H1 (cell line): ENCODE results near the gene ACSL3. TPM values are rescaled to one million over a fixed set of nuclear protein-coding genes. Genes with fewer than 3 reads are reported as not detected.

Experiments used
- CTCF ChIA-PET: fragments of 300-600 bp; sonication (Branson Sonifier 250); formaldehyde crosslinking; loops from one replicate; lab custom pipeline; 2021; ENCODE audit not compliant: partially characterized antibody; lab: Charles Lee
- POLR2A ChIA-PET: fragments of 300-600 bp; sonication (Branson Sonifier 250); formaldehyde crosslinking; loops from one replicate; lab custom pipeline; 2021; ENCODE audit warnings: inconsistent platforms; ENCODE audit not compliant: partially characterized antibody; lab: Charles Lee
- DNase-seq, 2 experiments: peaks; one replicate each; pipeline versions ENCODE4 v3.0.0 to v3.0.0-alpha.2; 2010 to 2022; ENCODE audit warnings: low spot score in 2 of 2, low read depth in 1 of 2, mixed read lengths in 1 of 2
- FAIRE-seq: peaks from 2 replicates; lab custom pipeline; 2011; peaks lifted over from hg19 to GRCh38; lab: Jason Lieb, UNC
- H2AFZ ChIP-seq: 2 replicates; pipeline ENCODE4 v1.8.1; 2012; ENCODE audit warnings: low read length, inconsistent platforms
- H2AK5ac ChIP-seq: 2 replicates; pipeline ENCODE4 v1.6.1; 2013; ENCODE audit warnings: low read depth, low read length
- H2BK120ac ChIP-seq: replicated peaks from 2 replicates; pipeline ENCODE3; 2013; ENCODE audit warnings: low read depth, low read length, inconsistent platforms
- H2BK12ac ChIP-seq: 2 replicates; pipeline ENCODE4 v1.6.1; 2013; ENCODE audit warnings: low read depth, low read length
- H2BK15ac ChIP-seq: 2 replicates; pipeline ENCODE4 v1.6.1; 2013; ENCODE audit warnings: low read length
- H2BK20ac ChIP-seq: 2 replicates; pipeline ENCODE4 v1.6.1; 2013; ENCODE audit warnings: low read length
- H2BK5ac ChIP-seq: 2 replicates; pipeline ENCODE4 v1.6.1; 2013; ENCODE audit warnings: low read depth, low read length
- H3K14ac ChIP-seq: 2 replicates; pipeline ENCODE4 v1.6.1; 2013; ENCODE audit warnings: inconsistent platforms; ENCODE audit not compliant: insufficient read length
- H3K18ac ChIP-seq: 2 replicates; pipeline ENCODE4 v1.6.1; 2013; ENCODE audit warnings: low read length; ENCODE audit errors: extremely low read depth
- H3K23ac ChIP-seq: 2 replicates; pipeline ENCODE4 v1.6.1; 2013; ENCODE audit warnings: inconsistent platforms; ENCODE audit not compliant: insufficient read length
- H3K23me2 ChIP-seq: 2 replicates; pipeline ENCODE4 v1.6.1; 2013; ENCODE audit warnings: low read depth, low read length
- H3K27ac ChIP-seq: 2 replicates; pipeline ENCODE4 v1.6.1; 2011; ENCODE audit warnings: low read depth, low read length, inconsistent platforms
- H3K27me3 ChIP-seq, 4 experiments: replicated peaks in 1 of 4; 1 replicate in 1 of 4; 2 replicates in 3 of 4; pipeline versions ENCODE4 v1.6.1 to v1.8.1; 2011 to 2013; ENCODE audit warnings: low read length in 3 of 4, mild to moderate bottlenecking in 3 of 4, inconsistent platforms in 2 of 4, mixed read lengths in 2 of 4, moderate library complexity in 1 of 4; ENCODE audit not compliant: control insufficient read depth in 3 of 4, insufficient read depth in 3 of 4; ENCODE audit errors: extremely low read depth in 1 of 4
- H3K36me3 ChIP-seq, 4 experiments: 2 replicates each; pipeline versions ENCODE4 v1.6.1 to v1.8.1; 2011 to 2013; ENCODE audit warnings: mild to moderate bottlenecking in 4 of 4, low read length in 3 of 4, moderate library complexity in 2 of 4, control low read depth in 1 of 4, inconsistent platforms in 1 of 4; ENCODE audit not compliant: insufficient read depth in 4 of 4, control insufficient read depth in 2 of 4
- H3K4ac ChIP-seq: replicated peaks from 2 replicates; pipeline ENCODE3; 2013; ENCODE audit warnings: low read length, low read depth, mixed read lengths, inconsistent platforms; ENCODE audit not compliant: insufficient read length
- H3K4me1 ChIP-seq, 4 experiments: replicated peaks in 1 of 4; 1 replicate in 1 of 4; 2 replicates in 3 of 4; pipeline versions ENCODE4 v1.6.1 to v1.8.1; 2011 to 2013; ENCODE audit warnings: low read length in 3 of 4, inconsistent platforms in 2 of 4, mixed read lengths in 1 of 4; ENCODE audit not compliant: insufficient read depth in 4 of 4, control insufficient read depth in 3 of 4
- H3K4me2 ChIP-seq, 2 experiments: 2 replicates each; pipeline versions ENCODE4 v1.6.1 to v1.8.1; 2011 to 2013; ENCODE audit warnings: low read depth in 2 of 2, low read length in 2 of 2, control low read depth in 1 of 2, inconsistent platforms in 1 of 2, mild to moderate bottlenecking in 1 of 2; ENCODE audit not compliant: insufficient read depth in 1 of 2
- H3K4me3 ChIP-seq, 4 experiments: fragments of 200-600, 300-600 bp in 1 of 4; sonication (generic), shearing (Covaris generic), sonication (Bioruptor Twin) in 1 of 4; 2 replicates each; pipeline versions ENCODE4 v1.5.1 to v1.8.1; 2011 to 2016; ENCODE audit warnings: low read length in 4 of 4, low read depth in 3 of 4, control low read depth in 2 of 4, inconsistent platforms in 2 of 4, mild to moderate bottlenecking in 2 of 4, mixed read lengths in 1 of 4, moderate library complexity in 1 of 4; ENCODE audit not compliant: insufficient read depth in 2 of 4; ENCODE audit errors: extremely low read depth in 1 of 4
- H3K56ac ChIP-seq: replicated peaks from 2 replicates; pipeline ENCODE3; 2013; ENCODE audit warnings: low read depth, mild to moderate bottlenecking, mixed read lengths, low read length, inconsistent platforms; ENCODE audit not compliant: insufficient read length
- H3K79me1 ChIP-seq: 2 replicates; pipeline ENCODE4 v1.6.1; 2013; ENCODE audit warnings: low read depth, low read length, control low read depth
- H3K79me2 ChIP-seq, 2 experiments: 2 replicates each; pipeline versions ENCODE4 v1.6.1 to v1.8.1; 2012 to 2013; ENCODE audit warnings: low read length in 2 of 2, mild to moderate bottlenecking in 2 of 2, inconsistent platforms in 1 of 2; ENCODE audit not compliant: insufficient read depth in 2 of 2, control insufficient read depth in 1 of 2
- H3K9ac ChIP-seq, 4 experiments: replicated peaks in 1 of 4; 1 replicate in 1 of 4; 2 replicates in 3 of 4; pipeline versions ENCODE4 v1.6.1 to v1.8.1; 2011 to 2013; ENCODE audit warnings: low read depth in 3 of 4, low read length in 3 of 4, control low read depth in 2 of 4, mild to moderate bottlenecking in 2 of 4, moderate library complexity in 2 of 4, inconsistent platforms in 1 of 4; ENCODE audit errors: extremely low read depth in 1 of 4
- H3K9me3 ChIP-seq, 2 experiments: 2 replicates each; pipeline versions ENCODE4 v1.6.1 to v1.8.1; 2012 to 2013; ENCODE audit warnings: mild to moderate bottlenecking in 2 of 2, moderate library complexity in 2 of 2, control low read depth in 1 of 2, inconsistent platforms in 1 of 2, low read depth in 1 of 2, low read length in 1 of 2, mixed read lengths in 1 of 2; ENCODE audit not compliant: insufficient read depth in 2 of 2
- H4K20me1 ChIP-seq, 2 experiments: replicated peaks in 1 of 2; 2 replicates each; pipeline versions ENCODE3 to v1.8.1; 2011 to 2013; ENCODE audit warnings: inconsistent platforms in 2 of 2, low read length in 2 of 2, mild to moderate bottlenecking in 1 of 2; ENCODE audit not compliant: insufficient read depth in 2 of 2, control insufficient read depth in 1 of 2
- H4K5ac ChIP-seq: 2 replicates; pipeline ENCODE4 v1.6.1; 2013; ENCODE audit warnings: low read length, low read depth, mixed read lengths, inconsistent platforms; ENCODE audit not compliant: insufficient read length
- H4K8ac ChIP-seq: 2 replicates; pipeline ENCODE4 v1.8.0; 2013; ENCODE audit warnings: mild to moderate bottlenecking, moderate library complexity, low read length, inconsistent platforms; ENCODE audit not compliant: insufficient read depth; ENCODE audit errors: extremely low read depth
- H4K91ac ChIP-seq: replicated peaks from 2 replicates; pipeline ENCODE3; 2013; ENCODE audit warnings: low read length, mixed read lengths, inconsistent platforms; ENCODE audit not compliant: insufficient read length
- POU5F1 ChIP-seq: IDR thresholded peaks from 2 replicates; pipeline ENCODE4 v1.6.1; 2011; ENCODE audit warnings: low read depth, mild to moderate bottlenecking, low read length, moderate library complexity
- WGBS, 2 experiments: shearing (Covaris generic) in 1 of 2; methylation state at CpG; one replicate each; pipeline versions ENCODE4 v1.1.6 to v1.1.7; 2013 to 2015; ENCODE audit warnings: low lambda C conversion rate in 2 of 2, mixed read lengths in 2 of 2, inconsistent platforms in 1 of 2, low coverage in 1 of 2, missing lambda C conversion rate in 1 of 2; ENCODE audit not compliant: insufficient replicate concordance in 2 of 2, insufficient coverage in 1 of 2, insufficient read length in 1 of 2; ENCODE audit errors: extremely low coverage in 1 of 2, missing lambda C conversion rate in 1 of 2; 5-methylcytosine and 5-hydroxymethylcytosine counted together
- polyA plus RNA-seq, 7 experiments: library from polyadenylated mRNA; depleted of rRNA in 3 of 7; stranded (reverse) in 5 of 7; unstranded in 2 of 7; fragments of >200 nt in 5 of 7; fragments of 200-250 nt in 2 of 7; gene quantifications; 1 replicate in 5 of 7; 2 replicates in 1 of 7; 4 replicates in 1 of 7; pipeline versions ENCODE4 v1.2.1 to v1.2.3, GENCODE V29; 2011 to 2013; ENCODE audit warnings: missing spikeins in 2 of 7, mixed read lengths in 2 of 7
- total RNA-seq: library from RNA; stranded (reverse); fragmentation: NEBNext Ultra II Directional; extraction: Animal tissue kit (Norgen Biotek cat#: 25700); gene quantifications from 2 replicates; pipeline ENCODE4 v1.2.1, GENCODE V29; 2021

Gene ACSL3
- total and polyA plus RNA-seq, 2 of the 8 experiments (the other 6 are each of a cell fraction or from before 2014, with no cell fraction given), result 37.5 to 98.1 TPM

DNA sequence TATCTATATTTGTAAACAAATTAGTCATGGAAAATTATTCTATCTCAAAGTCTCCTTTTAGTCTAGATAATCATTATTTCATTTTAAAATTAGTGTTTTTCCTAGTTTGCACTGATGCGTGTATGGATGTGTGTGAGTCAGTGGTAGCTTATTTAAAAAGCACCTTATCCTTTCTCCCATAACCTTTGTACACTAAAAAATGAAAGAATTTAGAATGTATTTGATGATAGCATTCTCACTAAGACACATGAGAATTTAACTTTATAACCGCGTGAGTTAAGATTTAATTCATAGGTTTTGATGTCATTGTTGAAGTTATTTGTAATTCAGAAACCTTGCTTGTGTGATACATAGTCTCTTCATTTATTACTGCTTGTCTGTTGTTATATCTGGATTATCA is 81.7 kb downstream of the ACSL3 start:
- no peak overlapping the region for H2AFZ ChIP-seq
- H3K4me2 ChIP-seq, result no peak overlapping the region
- no peak overlapping the region for H3K9ac ChIP-seq
- no peak overlapping the region for H3K4me3 ChIP-seq
- peaks cover 0 to 11% (median 0%) of the 10 kb centered on the region in 4 experiments; a peak in 2 of 8 replicates for H3K36me3 ChIP-seq
- no peak overlapping the region for H4K91ac ChIP-seq
- no peak overlapping the region for H2BK120ac ChIP-seq
- peaks cover 0 to 10% (median 1%) of the 10 kb centered on the region in 4 experiments; a peak in 4 of 7 replicates for H3K4me1 ChIP-seq
- CTCF ChIA-PET, result interaction anchor here (1.0 to 5.0 kb wide), 2 partner anchors 16 to 252 kb away, joined by 3 to 26 read pairs; no protein-coding TSS in a partner anchor
- H3K4ac ChIP-seq, result no peak overlapping the region
- H3K23ac ChIP-seq, result no peak overlapping the region
- H3K27ac ChIP-seq, result no peak overlapping the region
- H4K8ac ChIP-seq, result no peak overlapping the region
- peaks cover 0 to 5% of the 10 kb centered on the region in 2 experiments for H4K20me1 ChIP-seq
- peaks cover 0 to 5% of the 10 kb centered on the region in 2 experiments; a peak in 1 of 4 replicates for H3K79me2 ChIP-seq
- no peaks in the 10 kb centered on the region for H3K27me3 ChIP-seq
- DNase-seq (no peak), FAIRE-seq (no peak)
- H3K18ac ChIP-seq, result no peak overlapping the region
- no peak overlapping the region for H2BK15ac ChIP-seq
- TF ChIP-seq POU5F1, result no peak
- TF ChIP-seq, all 59 proteins: peak for 0
- POLR2A ChIA-PET, result no interaction called here
- no peaks in the 10 kb centered on the region for H3K79me1 ChIP-seq
- H2BK5ac ChIP-seq, result no peak overlapping the region
- no peak overlapping the region for H2BK12ac ChIP-seq
- H3K14ac ChIP-seq, result no peak overlapping the region
- H2BK20ac ChIP-seq, result no peak overlapping the region
- no peaks in the 10 kb centered on the region for H3K9me3 ChIP-seq
- 91% methylated on average over 3 of the region's 3 CpGs; no CpG with 5 or more reads in 1 of the 2 experiments for WGBS, 2 experiments
- no peak overlapping the region for H3K56ac ChIP-seq
- no peaks in the 10 kb centered on the region for H3K23me2 ChIP-seq
- no peak overlapping the region for H2AK5ac ChIP-seq
- no peak overlapping the region for H4K5ac ChIP-seq
